HG03108 (cell line): ENCODE data around the gene UBE2N.
"Not testable (repeated sequence)": the region's sequence is repeated elsewhere in the genome, so short reads cannot be mapped to it uniquely, and the experiment has no call there.

ENCODE experiments used
- ATAC-seq: cut with Tn5 transposase; IDR thresholded peaks from one replicate; pipeline ENCODE4 v1.9.1; 2021; ENCODE audit warnings: moderate library complexity; ENCODE audit not compliant: unreplicated experiment

The UBE2N gene

GRCh38 chr12:93381976-93382437 is 59.7 kb downstream of the UBE2N start:
- ATAC-seq = not testable (repeated sequence)

GRCh38 chr12:93381161-93381975 is 60.4 kb downstream of the UBE2N start:
- ATAC-seq = no peak

GRCh38 chr12:93380480-93381121 is 61.1 kb downstream of the UBE2N start:
- no peak for ATAC-seq

- ATAC-seq = no peak
These were observed 61.8 kb downstream of the UBE2N start for GRCh38 chr12:93379981-93380361.

GRCh38 chr12:93379326-93379980 is 62.3 kb downstream of the UBE2N start:
- no peak for ATAC-seq

GRCh38 chr12:93378998-93379325 is 62.8 kb downstream of the UBE2N start:
- ATAC-seq = no peak

- peak; percentile 24 for ATAC-seq
These were observed 63.4 kb downstream of the UBE2N start for GRCh38 chr12:93378196-93378997.

- ATAC-seq = peak; percentile 63
These were observed 64.2 kb downstream of the UBE2N start, which contains the start of gene NUDT4 for GRCh38 chr12:93377252-93378195. Gene NUDT4, plus strand, starts transcription at chr12:93377925. Its CDS starts 398 bp downstream, at chr12:93378323.

- no peak for ATAC-seq
These were observed 65.1 kb downstream of the UBE2N start for GRCh38 chr12:93376436-93377251.

- no peak for ATAC-seq
These were observed 65.8 kb downstream of the UBE2N start for GRCh38 chr12:93375906-93376305.

GRCh38 chr12:93373961-93374656 is 67.6 kb downstream of the UBE2N start:
- ATAC-seq = no peak

GRCh38 chr12:93370947-93371346 is 70.8 kb downstream of the UBE2N start:
- ATAC-seq = no peak

GRCh38 chr12:93369505-93369904 is 72.2 kb downstream of the UBE2N start:
- no peak for ATAC-seq

GRCh38 chr12:93368766-93369165 is 73.0 kb downstream of the UBE2N start:
- ATAC-seq = no peak

- ATAC-seq = no peak
These were observed 75.3 kb downstream of the UBE2N start for GRCh38 chr12:93366422-93366821.

- no peak for ATAC-seq
These were observed 75.9 kb downstream of the UBE2N start for GRCh38 chr12:93365616-93366405.

- peak; percentile 79 for ATAC-seq
These were observed 77.9 kb downstream of the UBE2N start for GRCh38 chr12:93363841-93364297.
